K562 (cell line): ENCODE data around the gene PAFAH2. TPM values are rescaled to one million over a fixed set of nuclear protein-coding genes. Genes with fewer than 3 reads are reported as not detected.

Experiments
- CC2D1A ChIP-seq: fragments of 450-650 bp; IDR thresholded peaks from 2 replicates; pipeline ENCODE4 v1.6.1; 2017; ENCODE audit warnings: mild to moderate bottlenecking
- CCAR2 ChIP-seq: fragments of 200-400 bp; formaldehyde crosslinking; IDR thresholded peaks from 2 replicates; pipeline ENCODE4 v1.6.1; 2017; ENCODE audit warnings: mild to moderate bottlenecking, low read depth, low read length
- FIP1L1 ChIP-seq: fragments of 200-400 bp; formaldehyde crosslinking; IDR thresholded peaks from 2 replicates; pipeline ENCODE4 v1.6.1; 2018; ENCODE audit warnings: mild to moderate bottlenecking, low read depth, low read length; ENCODE audit not compliant: poor library complexity, severe bottlenecking
- GABPB2 ChIP-seq: fragments of 250-450 bp; sonication (Bioruptor Pico); conservative IDR thresholded peaks from 2 replicates; pipeline ENCODE4 v1.5.1; 2021; ENCODE audit warnings: mild to moderate bottlenecking
- GTF3C2 ChIP-seq: IDR thresholded peaks from 3 replicates; pipeline ENCODE4 v1.6.1; 2011; ENCODE audit warnings: borderline replicate concordance, mild to moderate bottlenecking, moderate library complexity; ENCODE audit not compliant: insufficient read length; ENCODE audit errors: extremely low read depth
- KAT7 ChIP-seq: sonication (generic); formaldehyde crosslinking; IDR thresholded peaks from 2 replicates; pipeline ENCODE4 v1.8.0; 2022; ENCODE audit warnings: missing genetic modification reagents, mild to moderate bottlenecking, borderline replicate concordance
- MCM3 ChIP-seq: fragments of 450-650 bp; IDR thresholded peaks from 2 replicates; pipeline ENCODE4 v1.6.1; 2016
- NFE2L1 ChIP-seq: fragments of 450-650 bp; IDR thresholded peaks from 2 replicates; pipeline ENCODE4 v1.6.1; 2016; ENCODE audit warnings: missing genetic modification characterization, low read depth, mild to moderate bottlenecking, missing compliant biosample characterization, moderate library complexity, borderline replicate concordance
- NR2F6 ChIP-seq: fragments of 450-650 bp; formaldehyde crosslinking; IDR thresholded peaks from 2 replicates; pipeline ENCODE4 v1.4.0; 2020; ENCODE audit warnings: mild to moderate bottlenecking
- PCBP1 ChIP-seq: fragments of 200-400 bp; formaldehyde crosslinking; IDR thresholded peaks from 2 replicates; pipeline ENCODE4 v1.6.1; 2018; ENCODE audit warnings: mild to moderate bottlenecking, low read depth, low read length; ENCODE audit not compliant: poor library complexity, severe bottlenecking
- PHF8 ChIP-seq: fragments of 200-600 bp; sonication (generic); IDR thresholded peaks from 2 replicates; pipeline ENCODE4 v1.6.1; 2012; ENCODE audit warnings: mixed run types, mild to moderate bottlenecking, inconsistent platforms, low read length, moderate library complexity, borderline replicate concordance
- SRSF3 ChIP-seq: fragments of 200-400 bp; formaldehyde crosslinking; IDR thresholded peaks from 2 replicates; pipeline ENCODE4 v1.6.1; 2016; ENCODE audit warnings: mild to moderate bottlenecking, low read length, moderate library complexity; ENCODE audit not compliant: insufficient read depth
- SRSF7 ChIP-seq: fragments of 200-400 bp; formaldehyde crosslinking; optimal IDR thresholded peaks from 2 replicates; pipeline ENCODE3; 2017; ENCODE audit warnings: mild to moderate bottlenecking, low read depth, low read length
- TBP ChIP-seq: optimal IDR thresholded peaks from 2 replicates; pipeline ENCODE3; 2011; ENCODE audit warnings: low read depth, low read length, improper control_type of control experiment
- TEAD1 ChIP-seq, 2 experiments: fragments of 450-650 bp in 1 of 2; sonication (generic) in 1 of 2; formaldehyde crosslinking; IDR thresholded peaks; 2 replicates each; pipeline versions ENCODE4 v1.4.0 to v1.8.0; 2020 to 2022; ENCODE audit warnings: mild to moderate bottlenecking in 2 of 2, missing genetic modification reagents in 1 of 2
- TGIF2 ChIP-seq: sonication (generic); formaldehyde crosslinking; IDR thresholded peaks from 2 replicates; pipeline ENCODE4 v1.8.1; 2022; ENCODE audit warnings: mild to moderate bottlenecking, missing genetic modification reagents, moderate library complexity
- TRIM28 ChIP-seq: fragments of 450-650 bp; IDR thresholded peaks from 2 replicates; pipeline ENCODE4 v1.6.1; 2017
- TSHZ1 ChIP-seq: fragments of 250-450 bp; sonication (Bioruptor Pico); IDR thresholded peaks from 2 replicates; pipeline ENCODE4 v1.4.0; 2020; ENCODE audit warnings: mild to moderate bottlenecking, moderate library complexity
- ZEB2 ChIP-seq: fragments of 450-650 bp; IDR thresholded peaks from 2 replicates; pipeline ENCODE4 v1.6.1; 2016
- ZNF561 ChIP-seq: fragments of 450-650 bp; formaldehyde crosslinking; conservative IDR thresholded peaks from 2 replicates; pipeline ENCODE4 v1.4.0; 2020; ENCODE audit warnings: mild to moderate bottlenecking, moderate library complexity
- ZNF77 ChIP-seq: fragments of 250-450 bp; sonication (Bioruptor Pico); IDR thresholded peaks from 2 replicates; pipeline ENCODE4 v1.5.0; 2020
- polyA plus RNA-seq, 8 experiments: library from polyadenylated mRNA; depleted of rRNA in 4 of 8; stranded (reverse) in 5 of 8; unstranded in 3 of 8; fragments of >200 nt; fragmentation: Nextera tagmentation in 2 of 8; fragmentation: Illumina TruSeq in 1 of 8; extraction: Ambion mirVana in 2 of 8; extraction: Trizol in 1 of 8; gene quantifications; 2 replicates each; pipeline versions ENCODE4 v1.2.1 to v1.2.3, GENCODE V29; 2011 to 2014; ENCODE audit warnings: inconsistent platforms in 1 of 8, missing spikeins in 1 of 8
- total RNA-seq, 7 experiments: library from RNA; depleted of rRNA in 6 of 7; stranded (reverse); fragments of >200 nt in 6 of 7; fragmentation: Illumina TruSeq in 2 of 7; extraction: Trizol in 2 of 7; gene quantifications; 2 replicates each; pipeline versions ENCODE4 v1.2.1 to v1.2.3, GENCODE V29; 2011 to 2021; ENCODE audit warnings: low replicate concordance in 1 of 7
- TF ChIP-seq, protein P1 (sequence below): fragments of 450-650 bp; formaldehyde crosslinking; IDR thresholded peaks from 2 replicates; pipeline ENCODE4 v1.4.0; 2022; ENCODE audit warnings: missing genetic modification characterization

Gene PAFAH2
- total and polyA plus RNA-seq, 9 of the 15 experiments (the other 6 are each of a cell fraction or from before 2014, with no cell fraction given): 4.2 to 10.9 (median 6.8) TPM

- TF ChIP-seq TSHZ1 (CRISPR knock-in tag) (no peak), ZEB2 (no peak), SRSF3 (no peak), NFE2L1 (tag) (no peak), TRIM28 (no peak), TGIF2 (CRISPR knock-in tag) (no peak), PCBP1 (peak; percentile 77), TEAD1 (CRISPR knock-in tag; IDR thresholded peaks at IDR 0.05) (0 out of 4 replicates have a peak, but pooled peaks have one; percentile 38 to 66), MCM3 (no peak), NR2F6 (CRISPR knock-in tag) (no peak), TBP (no peak), ZNF77 (CRISPR knock-in tag) (no peak), CCAR2 (no peak), CC2D1A (peak; percentile 81), GABPB2 (CRISPR knock-in tag) (no peak), FIP1L1 (no peak), ZNF561 (CRISPR knock-in tag) (no peak), GTF3C2 (no peak), PHF8 (no peak), KAT7 (peak; percentile 86), SRSF7 (no peak)
- TF ChIP-seq, protein P1, sequence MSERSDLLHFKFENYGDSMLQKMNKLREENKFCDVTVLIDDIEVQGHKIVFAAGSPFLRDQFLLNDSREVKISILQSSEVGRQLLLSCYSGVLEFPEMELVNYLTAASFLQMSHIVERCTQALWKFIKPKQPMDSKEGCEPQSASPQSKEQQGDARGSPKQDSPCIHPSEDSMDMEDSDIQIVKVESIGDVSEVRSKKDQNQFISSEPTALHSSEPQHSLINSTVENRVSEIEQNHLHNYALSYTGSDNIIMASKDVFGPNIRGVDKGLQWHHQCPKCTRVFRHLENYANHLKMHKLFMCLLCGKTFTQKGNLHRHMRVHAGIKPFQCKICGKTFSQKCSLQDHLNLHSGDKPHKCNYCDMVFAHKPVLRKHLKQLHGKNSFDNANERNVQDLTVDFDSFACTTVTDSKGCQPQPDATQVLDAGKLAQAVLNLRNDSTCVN: no peak
These were observed 38.3 kb upstream of the PAFAH2 start (continued) for GRCh38 chr1:26035959-26036755.
